Uterus (tissue), 2 donors: ENCODE measurements around the gene CYBRD1.

Source experiments
- POLR2A ChIP-seq, 2 donors: fragments of 450-650 bp; IDR thresholded peaks; one replicate each; pipeline ENCODE4 v1.6.1; 2016; ENCODE audit warnings: antibody characterized with exemption in 2 of 2, mild to moderate bottlenecking in 1 of 2, moderate library complexity in 1 of 2
- TF ChIP-seq, protein P1 (sequence below), 4 experiments: fragments of 200-600 bp in 2 of 4; fragments of 450-650 bp in 2 of 4; sonication (generic) in 2 of 4; IDR thresholded peaks; one replicate each; pipeline ENCODE4 v1.5.1; 2016 to 2019; ENCODE audit warnings: antibody characterized with exemption in 4 of 4, mild to moderate bottlenecking in 2 of 4, moderate library complexity in 1 of 4

- no peak for TF ChIP-seq POLR2A (IDR thresholded peaks at IDR 0.05)
- TF ChIP-seq, protein P1, sequence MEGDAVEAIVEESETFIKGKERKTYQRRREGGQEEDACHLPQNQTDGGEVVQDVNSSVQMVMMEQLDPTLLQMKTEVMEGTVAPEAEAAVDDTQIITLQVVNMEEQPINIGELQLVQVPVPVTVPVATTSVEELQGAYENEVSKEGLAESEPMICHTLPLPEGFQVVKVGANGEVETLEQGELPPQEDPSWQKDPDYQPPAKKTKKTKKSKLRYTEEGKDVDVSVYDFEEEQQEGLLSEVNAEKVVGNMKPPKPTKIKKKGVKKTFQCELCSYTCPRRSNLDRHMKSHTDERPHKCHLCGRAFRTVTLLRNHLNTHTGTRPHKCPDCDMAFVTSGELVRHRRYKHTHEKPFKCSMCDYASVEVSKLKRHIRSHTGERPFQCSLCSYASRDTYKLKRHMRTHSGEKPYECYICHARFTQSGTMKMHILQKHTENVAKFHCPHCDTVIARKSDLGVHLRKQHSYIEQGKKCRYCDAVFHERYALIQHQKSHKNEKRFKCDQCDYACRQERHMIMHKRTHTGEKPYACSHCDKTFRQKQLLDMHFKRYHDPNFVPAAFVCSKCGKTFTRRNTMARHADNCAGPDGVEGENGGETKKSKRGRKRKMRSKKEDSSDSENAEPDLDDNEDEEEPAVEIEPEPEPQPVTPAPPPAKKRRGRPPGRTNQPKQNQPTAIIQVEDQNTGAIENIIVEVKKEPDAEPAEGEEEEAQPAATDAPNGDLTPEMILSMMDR (IDR thresholded peaks at IDR 0.05), result no peak
Measured at GRCh38 chr2:171531836-171532450, 9.7 kb downstream of the CYBRD1 start.
